Endothelial cell of umbilical vein (primary cell): Measurements from ENCODE around the gene CALML5. TPM values are rescaled to one million over a fixed set of nuclear protein-coding genes. Genes with fewer than 3 reads are reported as not detected.

Experiments
- BruUV-seq: library from RNA; stranded (reverse); fragments of 400-500 nt; replicated peaks from 2 replicates; lab custom pipeline; 2021; lab: Mats Ljungman, UMichigan
- CTCF ChIA-PET: fragments of 300-600, 350-600 bp; sonication (Branson Sonifier 250); formaldehyde crosslinking; loops from one replicate; lab custom pipeline; 2021; ENCODE audit warnings: antibody characterized with exemption, inconsistent platforms; lab: Charles Lee
- POLR2A ChIA-PET: fragments of 300-600, 350-600 bp; sonication (Branson Sonifier 250); formaldehyde crosslinking; loops from one replicate; lab custom pipeline; 2021; ENCODE audit warnings: antibody characterized with exemption, inconsistent platforms; lab: Charles Lee
- DNase-seq: peaks from one replicate; pipeline ENCODE4 v3.0.0-alpha.2; 2011; ENCODE audit warnings: low read depth, low spot score
- FAIRE-seq: peaks from 2 replicates; lab custom pipeline; 2011; peaks lifted over from hg19 to GRCh38; lab: Jason Lieb, UNC
- H2AFZ ChIP-seq: 2 replicates; pipeline ENCODE4 v1.6.0; 2012; ENCODE audit warnings: low read depth, low read length, control low read depth, inconsistent platforms
- H3K27ac ChIP-seq: 2 replicates; pipeline ENCODE4 v1.5.1; 2011; ENCODE audit warnings: low read depth, mild to moderate bottlenecking, control low read depth, low read length, moderate library complexity; ENCODE audit not compliant: insufficient read depth
- H3K27me3 ChIP-seq, 2 experiments: 2 replicates each; pipeline versions ENCODE4 v1.6.0 to v1.6.1; 2011; ENCODE audit warnings: low read length in 2 of 2, mixed read lengths in 1 of 2; ENCODE audit not compliant: control insufficient read depth in 2 of 2, insufficient read depth in 2 of 2
- H3K36me3 ChIP-seq, 2 experiments: 2 replicates in 1 of 2; 3 replicates in 1 of 2; pipeline ENCODE4 v1.5.1; 2011; ENCODE audit warnings: low read length in 2 of 2, mild to moderate bottlenecking in 1 of 2, moderate library complexity in 1 of 2; ENCODE audit not compliant: control insufficient read depth in 2 of 2, insufficient read depth in 2 of 2; ENCODE audit errors: extremely low read depth in 1 of 2
- H3K4me1 ChIP-seq: 3 replicates; pipeline ENCODE4 v1.5.1; 2011; ENCODE audit warnings: mild to moderate bottlenecking, low read length; ENCODE audit not compliant: control insufficient read depth, insufficient read depth; ENCODE audit errors: extremely low read depth
- H3K4me2 ChIP-seq: 2 replicates; pipeline ENCODE4 v1.6.1; 2011; ENCODE audit warnings: low read length, control low read depth, mixed read lengths; ENCODE audit not compliant: insufficient read depth
- H3K4me3 ChIP-seq, 3 experiments: fragments of 200-600 bp in 1 of 3; sonication (generic), shearing (Covaris generic) in 1 of 3; replicated peaks in 1 of 3; 2 replicates each; pipeline ENCODE4 v1.5.1; 2011 to 2016; ENCODE audit warnings: control low read depth in 3 of 3, low read length in 3 of 3, mild to moderate bottlenecking in 2 of 3, inconsistent platforms in 1 of 3, low read depth in 1 of 3, moderate library complexity in 1 of 3; ENCODE audit not compliant: insufficient read depth in 1 of 3
- H3K79me2 ChIP-seq: 2 replicates; pipeline ENCODE4 v1.6.0; 2012; ENCODE audit warnings: low read length, inconsistent platforms; ENCODE audit not compliant: control insufficient read depth, insufficient read depth
- H3K9ac ChIP-seq: replicated peaks from 2 replicates; pipeline ENCODE3; 2011; ENCODE audit warnings: low read length, control low read depth; ENCODE audit not compliant: insufficient read depth; ENCODE audit errors: extremely low read depth
- H3K9me1 ChIP-seq: replicated peaks from 3 replicates; pipeline ENCODE4 v1.6.0; 2011; ENCODE audit warnings: mild to moderate bottlenecking, low read length; ENCODE audit not compliant: control insufficient read depth, insufficient read depth; ENCODE audit errors: extremely low read depth
- H3K9me3 ChIP-seq: replicated peaks from 2 replicates; pipeline ENCODE4 v1.5.1; 2012; ENCODE audit warnings: low read length, inconsistent platforms; ENCODE audit not compliant: control insufficient read depth, insufficient read depth
- H4K20me1 ChIP-seq: replicated peaks from 2 replicates; pipeline ENCODE3; 2011; ENCODE audit warnings: mild to moderate bottlenecking, low read length; ENCODE audit not compliant: control insufficient read depth, insufficient read depth; ENCODE audit errors: extremely low read depth
- CTCF ChIP-seq, 2 donors: IDR thresholded peaks; 1 replicate in 1 of 2; 2 replicates in 1 of 2; pipeline ENCODE4 v1.5.1; 2011; ENCODE audit warnings: low read length in 2 of 2, mild to moderate bottlenecking in 2 of 2, moderate library complexity in 2 of 2, control low read depth in 1 of 2, inconsistent platforms in 1 of 2, low read depth in 1 of 2; ENCODE audit not compliant: insufficient read depth in 1 of 2; ENCODE audit errors: extremely low read depth in 1 of 2
- EZH2 ChIP-seq: IDR thresholded peaks from 2 replicates; pipeline ENCODE4 v1.6.1; 2012; ENCODE audit warnings: borderline replicate concordance, low read depth, mild to moderate bottlenecking, moderate library complexity, low read length, inconsistent platforms; ENCODE audit not compliant: severe bottlenecking
- FOS ChIP-seq: IDR thresholded peaks from 2 replicates; pipeline ENCODE4 v1.6.1; 2011; ENCODE audit warnings: mild to moderate bottlenecking, low read length, moderate library complexity, borderline replicate concordance; ENCODE audit not compliant: insufficient read depth
- GATA2 ChIP-seq: IDR thresholded peaks from 2 replicates; pipeline ENCODE4 v1.7.0; 2011; ENCODE audit warnings: low read depth, mild to moderate bottlenecking, moderate library complexity, mixed read lengths, low read length; ENCODE audit not compliant: insufficient read length, insufficient read depth
- JUN ChIP-seq: IDR thresholded peaks from 2 replicates; pipeline ENCODE4 v1.6.1; 2011; ENCODE audit warnings: borderline replicate concordance, low read depth; ENCODE audit not compliant: insufficient read length, insufficient read depth
- MAX ChIP-seq: IDR thresholded peaks from 2 replicates; pipeline ENCODE4 v1.6.1; 2011; ENCODE audit not compliant: insufficient read depth, insufficient read length
- MYC ChIP-seq: IDR thresholded peaks from one replicate; pipeline ENCODE4 v1.6.1; 2011; ENCODE audit warnings: mild to moderate bottlenecking, low read depth, low read length
- POLR2A ChIP-seq: IDR thresholded peaks from 2 replicates; pipeline ENCODE4 v1.6.1; 2012; ENCODE audit warnings: low read depth, mild to moderate bottlenecking, control low read depth, low read length
- POLR2AphosphoS5 ChIP-seq: IDR thresholded peaks from 2 replicates; pipeline ENCODE4 v1.6.1; 2012; ENCODE audit warnings: low read depth, mild to moderate bottlenecking, control low read depth, low read length, moderate library complexity; ENCODE audit not compliant: insufficient read depth
- dilution Hi-C: fragments of 300-500 bp; cut with MboI; formaldehyde crosslinking; loops from one replicate; pipeline ENCODE4 v1.15.0; 2019; ENCODE audit warnings: low sequenced_read_pairs; ENCODE audit not compliant: extremely low pct_ligation_motif_present
- intact Hi-C: fragments of 100-400 bp; cut with micrococcal nuclease; formaldehyde crosslinking; loops from one replicate; pipeline ENCODE4 v1.10.0; 2022
- polyA plus RNA-seq, 4 experiments: library from polyadenylated mRNA; depleted of rRNA in 3 of 4; stranded (reverse) in 3 of 4; unstranded in 1 of 4; fragments of >200 nt; gene quantifications; 2 replicates each; pipeline versions ENCODE4 v1.2.1 to v1.2.3, GENCODE V29; 2011 to 2012; ENCODE audit warnings: missing spikeins in 1 of 4
- total RNA-seq: library from RNA; stranded (reverse); gene quantifications from 2 replicates; pipeline ENCODE4 v1.2.3, GENCODE V29; 2021

CALML5 gene
- total and polyA plus RNA-seq, 2 donors (not counting 3 experiments of a cell fraction or from before 2014, with no cell fraction given): not detected

- Histone ChIP-seq H4K20me1 (no peaks in the 10 kb centered on the region), H3K27ac (no peak overlapping the region), H3K36me3 (no peaks in the 10 kb centered on the region), H3K79me2 (no peaks in the 10 kb centered on the region), H3K4me3 (no peak overlapping the region), H3K9ac (no peak overlapping the region), H3K4me2 (no peak overlapping the region), H3K9me1 (no peaks in the 10 kb centered on the region), H2AFZ (no peak overlapping the region), H3K27me3 (peaks cover 0 to 2% of the 10 kb centered on the region in 2 experiments), H3K4me1 (no peaks in the 10 kb centered on the region), H3K9me3 (no peaks in the 10 kb centered on the region)
- no TSS peak for BruUV-seq
- CTCF ChIA-PET: no interaction called here
- TF ChIP-seq MAX (no peak), GATA2 (no peak), FOS (no peak), EZH2 (no peak), POLR2AphosphoS5 (no peak), MYC (no peak), POLR2A (no peak), CTCF (IDR thresholded peaks at IDR 0.05; ENCODE audit: extremely low read depth in 1 of 2, insufficient read depth in 1 of 2, low read depth in 1 of 2, low read length in 2 of 2) (no peak), JUN (no peak)
- POLR2A ChIA-PET: no interaction called here
- DNase-seq (no peak), FAIRE-seq (no peak)
- intact Hi-C loops: no loop called here
- dilution Hi-C loops: no loop called here
Observed at GRCh38 chr10:5481121-5481520, 18.2 kb downstream of the CALML5 start.
